ENCODE results near the gene RFTN1.

The RFTN1 gene

DNA sequence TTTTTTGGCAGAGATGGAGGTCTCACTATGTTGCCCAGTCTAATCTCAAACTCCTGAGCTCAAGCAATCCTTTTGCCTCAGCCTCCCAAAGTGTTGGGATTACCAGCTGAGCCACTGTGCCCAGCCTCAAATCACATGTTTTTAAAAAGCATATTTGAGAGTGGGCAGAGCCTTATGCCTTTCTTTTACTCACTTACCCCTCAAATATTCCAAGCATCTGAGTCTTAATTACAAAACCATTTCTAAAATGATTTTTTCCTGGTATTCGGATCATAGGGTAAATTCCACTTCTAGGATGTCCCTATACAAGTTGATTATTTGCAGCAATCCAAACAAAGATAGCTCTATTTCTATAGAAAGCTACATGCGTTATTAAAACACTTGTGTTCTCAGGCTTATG, 106.1 kb downstream of the RFTN1 start:
- DNase-seq (ENCODE audit: low read depth in 2 of 2) = no peak

- no peak for DNase-seq (ENCODE audit: low read depth in 2 of 2)
Measured at GRCh38 chr3:16406579-16406978, 106.9 kb downstream of the RFTN1 start.

DNA sequence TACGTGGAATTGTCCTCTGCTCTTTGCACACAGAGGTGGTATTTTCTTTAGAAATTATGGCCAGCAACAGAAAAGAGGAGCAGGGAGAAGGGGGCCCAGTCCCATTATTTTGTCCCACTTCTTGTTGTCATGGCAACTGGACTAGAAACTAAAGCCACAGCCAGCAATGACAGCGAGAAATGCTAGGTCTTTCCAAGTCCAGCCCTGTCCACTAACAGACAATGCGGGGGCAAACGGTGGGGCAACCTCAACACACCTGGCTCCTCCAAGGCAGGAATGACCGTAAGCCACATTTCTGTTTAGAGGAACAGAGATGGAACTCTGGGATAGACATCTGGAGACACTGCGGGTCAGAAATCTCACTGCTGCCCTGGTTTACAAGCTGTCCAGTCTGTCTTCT, 107.3 kb downstream of the RFTN1 start:
- no peak for DNase-seq (ENCODE audit: low read depth in 2 of 2)

- no peak for DNase-seq (ENCODE audit: low read depth in 2 of 2)
Measured at GRCh38 chr3:16404349-16404895, 109.1 kb downstream of the RFTN1 start.

GRCh38 chr3:16402451-16402850, 111.0 kb downstream of the RFTN1 start:
- no peak for DNase-seq (ENCODE audit: low read depth in 2 of 2)

DNA sequence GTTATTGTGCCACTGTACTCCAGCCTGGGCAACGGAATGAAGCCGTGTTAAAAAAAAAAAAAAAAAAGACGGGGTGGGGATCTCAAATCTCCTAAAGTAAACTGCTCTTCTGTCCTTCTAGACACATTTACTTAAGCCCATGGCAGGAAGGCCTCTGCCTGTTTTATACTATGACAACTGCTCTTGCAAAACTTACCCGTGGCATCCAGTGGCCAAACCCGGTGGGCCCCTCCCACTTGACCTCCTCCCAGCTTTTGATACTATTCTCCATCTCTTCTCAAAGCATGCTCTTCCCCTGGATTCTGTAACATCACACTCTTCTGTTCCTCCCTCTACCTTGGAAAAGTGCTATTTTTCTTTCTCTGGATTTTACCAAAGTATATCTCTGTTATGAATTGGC, 112.2 kb downstream of the RFTN1 start:
- no peak for DNase-seq (ENCODE audit: low read depth in 2 of 2)

GRCh38 chr3:16400106-16400931, 113.2 kb downstream of the RFTN1 start:
- DNase-seq (ENCODE audit: low read depth in 2 of 2) = no peak

- DNase-seq (ENCODE audit: low read depth in 2 of 2) = no peak
Measured at GRCh38 chr3:16399473-16399872, 114.0 kb downstream of the RFTN1 start.

DNA sequence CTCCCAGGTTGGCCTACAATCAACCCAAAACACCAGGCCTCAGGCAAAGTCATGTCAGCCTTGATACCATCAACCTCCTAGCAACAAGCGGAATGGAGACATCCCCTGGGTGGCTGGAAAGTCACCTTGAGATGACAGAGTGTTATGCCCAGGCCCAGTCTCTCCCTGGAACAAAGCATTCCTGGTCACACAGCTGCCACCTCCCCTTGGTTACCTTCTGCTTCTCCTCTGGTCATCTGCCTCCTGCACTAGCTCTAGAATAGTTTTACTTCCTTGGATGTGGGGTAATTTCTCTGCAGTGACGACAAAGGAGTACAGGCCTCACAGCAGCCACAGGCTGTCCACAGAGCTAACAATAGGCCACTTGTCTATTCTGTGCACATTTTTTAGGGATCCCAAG, 114.9 kb downstream of the RFTN1 start:
- no peak for DNase-seq (ENCODE audit: low read depth in 2 of 2)

DNA sequence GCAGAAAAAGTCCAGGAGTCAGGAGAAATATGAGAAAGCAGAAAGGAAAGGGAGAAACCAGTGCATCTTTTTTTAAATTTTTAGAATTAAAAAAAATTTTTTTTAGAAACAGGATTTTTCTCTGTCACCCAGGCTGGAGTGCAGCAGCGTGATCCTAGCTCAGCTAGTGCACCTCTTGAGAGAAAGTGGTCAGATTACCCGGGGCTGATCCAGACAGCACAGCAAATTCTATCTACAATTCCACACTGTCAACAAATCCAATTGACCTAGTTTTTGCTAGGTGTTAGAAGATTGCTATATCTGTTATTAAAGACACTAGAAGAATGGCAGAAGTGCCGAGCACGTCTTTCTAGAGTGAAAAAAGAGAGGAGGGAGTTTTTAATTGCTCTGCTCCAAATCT, 117.3 kb downstream of the RFTN1 start:
- no peak for DNase-seq (ENCODE audit: low read depth in 2 of 2)

DNA sequence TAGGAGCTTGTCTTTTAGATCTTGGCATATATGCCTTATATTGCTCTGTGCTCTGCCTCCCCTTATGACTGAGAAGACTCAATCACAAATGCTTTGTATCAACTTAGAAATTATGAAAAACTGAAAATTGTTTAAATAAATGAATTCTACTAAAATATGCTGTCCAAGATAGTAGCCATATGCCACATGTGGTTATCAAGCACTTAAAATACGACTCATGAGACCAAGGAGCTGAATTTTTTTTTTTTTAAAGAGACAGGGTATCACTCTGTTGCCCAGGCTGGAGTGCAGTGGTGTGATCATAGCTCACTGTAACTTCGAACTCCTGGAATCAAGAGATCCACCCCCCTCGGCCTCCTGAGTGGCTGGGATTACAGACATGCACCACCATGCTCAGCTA, 118.3 kb downstream of the RFTN1 start:
- DNase-seq (ENCODE audit: low read depth in 2 of 2) = no peak

DNA sequence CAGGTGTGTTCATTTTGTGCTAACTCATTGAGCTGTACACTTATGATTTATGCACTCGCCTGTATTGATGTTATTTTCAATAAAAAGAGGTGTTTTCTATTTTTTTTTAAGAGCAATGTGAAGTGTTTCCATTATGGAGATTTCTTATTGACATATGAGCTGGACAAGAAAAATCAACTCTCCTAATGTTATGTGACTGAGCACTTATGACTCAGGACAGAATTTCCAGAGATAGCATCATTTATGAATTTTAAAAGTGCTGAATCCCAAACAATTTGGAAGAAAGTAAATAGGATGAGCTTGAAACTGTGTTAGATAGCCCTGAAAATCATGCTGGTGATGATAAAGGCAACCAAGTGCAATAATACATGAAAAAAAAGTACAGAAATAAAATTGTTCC, 118.9 kb downstream of the RFTN1 start:
- no peak for DNase-seq (ENCODE audit: low read depth in 2 of 2)

GRCh38 chr3:16392717-16393116, 120.8 kb downstream of the RFTN1 start:
- no peak for DNase-seq (ENCODE audit: low read depth in 2 of 2)

DNA sequence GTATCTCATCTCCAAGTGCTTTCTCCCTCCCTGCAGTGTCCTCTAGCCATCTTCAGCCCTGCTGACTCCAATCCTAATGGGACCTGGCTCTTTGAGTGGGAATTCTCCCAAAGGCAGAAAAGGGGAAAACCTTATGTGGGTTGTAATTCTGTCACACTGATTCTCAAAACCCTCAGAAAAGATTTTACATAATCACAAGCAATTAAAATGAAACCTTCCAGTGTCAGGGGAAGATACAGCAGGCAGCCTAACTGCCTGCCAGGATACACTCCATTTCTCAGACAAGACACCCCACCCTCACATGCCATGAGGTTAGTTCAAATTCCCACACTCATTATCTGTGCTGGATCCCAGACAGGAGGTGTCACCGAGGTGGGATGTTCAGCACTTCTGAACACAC, 121.4 kb downstream of the RFTN1 start:
- DNase-seq (ENCODE audit: low read depth in 2 of 2) = no peak

- DNase-seq (ENCODE audit: low read depth in 2 of 2) = no peak
Measured at GRCh38 chr3:16390581-16390980, 122.9 kb downstream of the RFTN1 start.

DNA sequence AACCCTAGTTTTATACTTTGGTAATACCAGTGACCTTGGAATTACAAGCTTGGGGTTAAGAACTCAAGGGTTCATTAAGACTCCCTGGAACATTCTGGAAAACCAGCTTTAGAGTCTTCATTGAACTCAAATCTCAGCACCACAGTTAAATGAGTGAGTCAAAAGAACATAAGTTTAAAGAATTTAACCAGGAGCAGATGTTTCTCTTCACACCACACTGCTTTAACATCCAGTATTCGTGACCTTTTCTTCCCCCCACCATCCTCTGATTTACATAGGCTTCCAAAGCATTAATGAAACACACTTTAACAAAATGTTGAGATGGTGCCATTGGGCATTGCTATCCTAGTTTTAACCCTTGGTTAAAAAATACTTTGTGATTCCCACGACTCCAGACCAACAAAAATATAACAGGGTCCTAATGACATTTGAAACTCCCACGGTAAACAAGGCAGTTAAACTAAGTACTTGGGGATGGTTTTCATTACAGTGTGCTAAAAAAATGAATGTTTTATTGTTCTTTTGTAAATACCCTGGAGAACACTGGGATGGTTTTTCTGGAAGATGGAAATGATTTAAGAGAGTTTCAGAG, 124.6 kb downstream of the RFTN1 start:
- no peak for DNase-seq (ENCODE audit: low read depth in 2 of 2)

DNA sequence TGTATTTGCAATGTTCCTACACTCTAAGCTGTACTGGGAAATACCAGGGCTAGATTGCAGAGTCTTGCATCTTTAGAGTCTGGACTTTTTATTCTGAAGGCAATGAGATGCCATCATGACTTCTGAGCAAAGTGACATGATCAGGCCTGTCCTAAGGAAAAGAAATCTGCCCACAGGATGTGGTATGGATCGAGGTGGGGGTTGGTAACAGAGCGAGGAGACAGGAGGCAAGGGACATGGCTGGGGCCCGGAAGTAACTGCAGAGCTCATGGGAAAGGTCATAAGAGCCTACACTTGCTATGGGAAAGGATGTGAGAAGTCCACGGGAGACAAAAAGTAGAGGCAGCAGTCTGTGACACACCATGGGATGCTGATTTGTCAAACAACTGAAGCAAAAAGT, 126.9 kb downstream of the RFTN1 start:
- DNase-seq (ENCODE audit: low read depth in 2 of 2) = no peak

GRCh38 chr3:16385151-16385550, 128.3 kb downstream of the RFTN1 start:
- no peak for DNase-seq (ENCODE audit: low read depth in 2 of 2)

GRCh38 chr3:16383864-16384263, 129.6 kb downstream of the RFTN1 start:
- DNase-seq (ENCODE audit: low read depth in 2 of 2) = no peak

DNA sequence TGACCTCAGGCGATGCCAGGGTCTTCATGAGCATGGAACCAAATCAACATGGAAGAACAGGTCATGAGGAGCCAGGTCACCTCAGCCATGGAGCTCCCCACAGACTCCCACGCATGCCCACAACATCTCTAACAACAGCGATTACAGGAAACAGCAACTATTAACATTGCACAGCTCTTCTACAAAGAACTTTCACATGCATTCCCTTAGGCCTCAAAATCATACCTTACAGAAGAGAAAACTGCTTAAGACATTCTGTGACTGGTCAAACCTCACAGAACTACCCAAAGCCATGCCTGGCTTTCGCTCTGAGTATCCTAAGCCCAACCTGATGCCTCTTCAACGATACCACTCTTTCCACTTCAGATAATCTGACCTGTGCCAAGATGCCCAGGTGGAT, 130.7 kb downstream of the RFTN1 start:
- DNase-seq (ENCODE audit: low read depth in 2 of 2) = no peak

- DNase-seq (ENCODE audit: low read depth in 2 of 2) = no peak
Measured at GRCh38 chr3:16381426-16381825, 132.1 kb downstream of the RFTN1 start.

GRCh38 chr3:16380421-16380820, 133.1 kb downstream of the RFTN1 start:
- DNase-seq (ENCODE audit: low read depth in 2 of 2) = no peak

- DNase-seq (ENCODE audit: low read depth in 2 of 2) = no peak
Measured at GRCh38 chr3:16379838-16380237, 133.7 kb downstream of the RFTN1 start.
